Astrocyte (in vitro differentiated cells and primary cell): Measurements from ENCODE around the gene PRKAG2.

Experiments
- CTCF ChIP-seq: IDR thresholded peaks from 2 replicates; pipeline ENCODE4 v1.5.1; 2011; ENCODE audit warnings: low read depth, mild to moderate bottlenecking, inconsistent platforms, low read length, moderate library complexity; ENCODE audit not compliant: insufficient read depth
- EZH2 ChIP-seq: IDR thresholded peaks from 2 replicates; pipeline ENCODE4 v1.6.1; 2012; ENCODE audit warnings: mild to moderate bottlenecking, low read length, inconsistent platforms; ENCODE audit not compliant: insufficient read depth

- no peak for TF ChIP-seq EZH2
- no peak for TF ChIP-seq CTCF
Observed at GRCh38 chr7:151672716-151673115, 204.2 kb downstream of the PRKAG2 start.
